DMS153 treated with DMSO at 0.1 percent for 48 hours (cell line): ENCODE data around the gene SCUBE3.

Experiments
- DNase-seq: peaks from one replicate; lab custom pipeline; 2025; ENCODE audit not compliant: unreplicated experiment; lab: John Stamatoyannopoulos, UW

SCUBE3 gene

DNA sequence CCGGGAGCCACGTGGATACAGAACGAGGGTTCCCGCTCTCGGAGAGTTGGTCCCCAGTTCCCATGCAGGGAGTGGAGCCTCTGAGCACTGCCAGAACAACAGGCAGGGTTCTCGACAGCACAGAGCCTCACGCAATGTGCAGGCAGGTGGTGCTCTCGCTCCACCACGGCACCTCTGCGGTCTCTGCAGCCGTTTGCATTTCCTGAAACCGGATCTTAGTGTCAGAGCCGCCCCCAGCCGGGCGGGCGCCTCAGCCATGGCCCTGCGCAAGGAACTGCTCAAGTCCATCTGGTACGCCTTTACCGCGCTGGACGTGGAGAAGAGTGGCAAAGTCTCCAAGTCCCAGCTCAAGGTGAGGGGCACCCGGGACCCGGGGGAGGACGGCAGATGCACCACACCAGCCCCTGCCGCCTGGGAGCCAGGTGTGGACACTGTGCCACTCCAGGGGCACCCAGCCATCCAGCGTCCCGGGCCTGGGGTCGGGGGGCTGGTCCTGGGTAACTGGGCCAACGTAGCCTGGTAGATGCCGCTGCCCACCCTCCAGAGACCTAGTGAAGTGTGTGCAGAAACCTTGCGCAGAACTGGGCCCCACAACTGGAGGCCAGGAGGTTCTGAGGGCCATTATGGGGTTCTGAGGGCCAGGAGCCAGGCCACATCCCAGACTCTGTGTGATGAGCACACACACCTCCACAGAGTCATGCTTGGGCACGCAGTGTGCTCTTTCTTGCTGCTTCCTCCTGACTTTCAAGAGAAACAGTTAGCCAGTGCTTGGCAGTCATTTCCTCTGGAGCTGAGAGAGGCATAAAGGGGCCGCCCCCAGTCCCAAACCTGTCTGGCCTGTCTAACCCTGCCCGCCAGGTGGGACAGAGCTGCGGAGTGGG, 84.1 kb downstream of the SCUBE3 start, which contains the start of gene DEF6:
Gene DEF6, plus strand, starts transcription at position 218 of the 881 bp plus-strand sequence. Its CDS starts 39 bp downstream, at position 257.
- DNase-seq: peak; percentile 89

GRCh38 chr6:35298625-35299140, 84.9 kb downstream of the SCUBE3 start:
- no peak for DNase-seq

- DNase-seq: no peak
Measured at GRCh38 chr6:35299674-35300073, 85.9 kb downstream of the SCUBE3 start.

DNA sequence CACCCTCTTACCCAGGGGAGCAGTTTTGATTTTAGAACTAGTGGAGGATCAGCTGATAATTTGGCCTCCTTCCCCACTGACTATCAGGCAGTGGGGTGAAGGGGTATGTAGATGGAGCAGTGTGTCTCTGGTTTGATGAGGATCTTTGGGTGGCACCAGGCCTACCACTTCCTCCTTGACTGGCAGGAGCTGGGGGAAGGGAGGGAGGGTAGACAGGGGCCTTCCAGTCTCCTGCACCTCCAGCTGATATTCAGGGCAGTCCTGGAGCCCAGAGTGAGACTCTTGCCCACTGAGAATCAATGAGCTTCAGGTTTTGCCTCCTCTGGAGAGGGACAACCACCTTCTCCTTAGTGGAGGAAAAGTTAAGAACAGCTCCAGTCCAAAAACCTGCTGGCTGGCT, 87.1 kb downstream of the SCUBE3 start:
- no peak for DNase-seq
